GM12801 (cell line): ENCODE data around the gene VSNL1.

ENCODE experiments used
- TF ChIP-seq, protein P1 (sequence below): IDR thresholded peaks from one replicate; pipeline ENCODE4 v1.5.1; 2011; ENCODE audit warnings: control low read depth; ENCODE audit not compliant: insufficient read length; ENCODE audit errors: extremely low read depth

Gene VSNL1

DNA sequence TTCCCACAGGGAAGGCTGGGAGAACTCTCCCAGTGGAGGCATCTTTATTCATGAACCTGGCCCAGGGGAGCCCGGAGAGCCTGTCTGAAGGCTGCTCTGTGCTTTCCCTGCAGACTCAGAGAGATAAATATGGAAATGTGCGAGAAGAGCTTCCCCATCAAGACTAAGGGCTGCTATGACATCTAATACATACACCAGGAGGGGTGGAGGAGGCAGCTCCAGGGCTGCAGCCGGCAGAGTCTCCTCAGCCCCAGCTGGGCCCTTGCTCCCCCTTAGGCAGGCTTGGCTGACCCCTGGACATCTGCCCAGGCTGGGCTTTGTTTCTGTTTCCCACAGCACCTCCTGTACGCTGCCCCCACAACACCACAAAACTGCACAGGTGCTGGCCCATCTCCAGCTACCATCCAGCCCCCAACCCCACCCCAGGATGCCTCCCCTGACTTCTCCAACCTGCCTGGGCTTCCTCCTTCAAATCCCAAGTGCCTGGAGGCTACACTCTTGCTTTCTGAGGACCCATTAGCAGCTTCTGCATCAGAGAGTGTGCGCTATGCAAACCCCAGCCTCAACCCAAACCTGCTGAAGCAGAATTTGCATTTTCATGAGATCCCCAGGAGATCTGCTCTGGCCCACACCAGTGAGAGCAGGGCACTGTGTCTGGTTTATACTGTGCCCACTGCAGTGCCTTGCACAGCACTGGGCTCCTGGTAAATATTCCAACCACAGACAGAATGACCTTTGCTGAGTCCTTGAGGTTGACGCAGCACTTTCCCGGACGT is 96.8 kb downstream of the VSNL1 start:
- TF ChIP-seq, protein P1, sequence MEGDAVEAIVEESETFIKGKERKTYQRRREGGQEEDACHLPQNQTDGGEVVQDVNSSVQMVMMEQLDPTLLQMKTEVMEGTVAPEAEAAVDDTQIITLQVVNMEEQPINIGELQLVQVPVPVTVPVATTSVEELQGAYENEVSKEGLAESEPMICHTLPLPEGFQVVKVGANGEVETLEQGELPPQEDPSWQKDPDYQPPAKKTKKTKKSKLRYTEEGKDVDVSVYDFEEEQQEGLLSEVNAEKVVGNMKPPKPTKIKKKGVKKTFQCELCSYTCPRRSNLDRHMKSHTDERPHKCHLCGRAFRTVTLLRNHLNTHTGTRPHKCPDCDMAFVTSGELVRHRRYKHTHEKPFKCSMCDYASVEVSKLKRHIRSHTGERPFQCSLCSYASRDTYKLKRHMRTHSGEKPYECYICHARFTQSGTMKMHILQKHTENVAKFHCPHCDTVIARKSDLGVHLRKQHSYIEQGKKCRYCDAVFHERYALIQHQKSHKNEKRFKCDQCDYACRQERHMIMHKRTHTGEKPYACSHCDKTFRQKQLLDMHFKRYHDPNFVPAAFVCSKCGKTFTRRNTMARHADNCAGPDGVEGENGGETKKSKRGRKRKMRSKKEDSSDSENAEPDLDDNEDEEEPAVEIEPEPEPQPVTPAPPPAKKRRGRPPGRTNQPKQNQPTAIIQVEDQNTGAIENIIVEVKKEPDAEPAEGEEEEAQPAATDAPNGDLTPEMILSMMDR: no peak

DNA sequence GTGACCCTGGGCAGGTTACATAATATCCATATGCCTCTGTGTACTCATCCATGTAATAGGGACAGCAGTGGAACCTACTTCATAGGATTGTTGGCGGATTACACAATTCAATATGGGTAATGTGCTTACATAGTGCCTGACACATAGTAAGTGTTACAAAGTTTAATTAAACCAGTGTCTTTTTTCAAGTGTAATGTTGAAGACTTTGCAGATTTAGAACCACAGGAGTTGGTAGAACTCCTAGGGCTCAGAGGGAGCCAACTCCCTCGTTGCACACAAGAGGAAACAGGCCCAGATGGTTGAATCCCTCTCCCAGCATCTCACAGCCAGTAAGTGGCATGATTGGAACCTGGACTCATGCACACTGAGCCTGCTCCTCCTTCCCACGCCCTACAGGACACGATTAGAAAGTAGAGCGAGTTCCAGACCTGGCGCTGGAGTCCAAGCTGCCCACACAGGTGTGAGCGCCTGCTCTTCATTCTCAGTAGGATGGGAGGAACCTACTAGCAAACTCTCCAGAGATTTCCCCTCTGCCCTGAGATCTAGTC is 97.8 kb downstream of the VSNL1 start:
- TF ChIP-seq, protein P1: no peak

DNA sequence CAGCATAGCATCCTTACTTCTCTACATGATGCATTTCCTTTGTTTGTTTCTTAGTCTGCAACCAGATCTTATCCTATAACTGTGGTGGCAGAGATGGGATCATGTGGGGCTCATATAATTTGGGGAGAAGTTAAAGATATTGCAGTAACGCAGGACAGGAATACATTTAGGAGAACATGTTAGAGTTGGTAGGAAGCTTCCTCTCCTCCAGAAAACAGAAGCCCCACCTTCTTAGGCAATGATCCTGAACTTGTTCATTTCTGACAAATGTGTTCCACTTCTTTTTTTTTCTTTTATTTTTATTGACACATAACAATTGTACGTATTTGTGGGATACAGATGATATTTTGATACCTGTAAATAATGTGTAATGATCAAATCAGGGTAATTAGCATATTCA is 99.9 kb downstream of the VSNL1 start:
- TF ChIP-seq, protein P1: no peak

DNA sequence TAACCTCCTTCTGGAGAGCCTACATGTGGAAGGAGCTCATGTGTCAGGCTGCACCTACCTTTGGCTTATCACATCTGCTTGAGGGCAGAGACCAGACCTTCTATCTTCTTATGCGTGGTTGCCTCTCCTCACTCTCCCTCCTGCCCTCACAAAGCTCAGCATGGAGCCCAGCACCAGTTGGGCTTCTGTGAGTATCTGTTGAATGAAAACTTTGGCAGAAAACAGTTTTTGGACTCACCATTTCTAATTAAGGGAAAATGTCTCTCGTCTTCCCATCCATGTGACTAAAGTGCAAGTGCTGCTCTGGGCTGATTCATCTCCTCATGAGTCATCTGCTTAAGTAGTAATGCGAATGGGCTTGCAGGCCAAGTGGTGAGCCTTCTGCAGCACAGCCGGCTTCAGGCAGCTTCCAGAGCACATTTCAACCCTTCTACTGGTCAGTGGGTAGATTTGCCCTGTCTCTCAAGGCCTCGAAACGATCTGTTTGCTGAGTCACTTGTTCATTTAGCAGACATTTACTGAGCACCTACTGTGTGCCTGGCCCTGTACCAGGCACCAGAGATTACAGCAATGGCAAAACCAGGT is 102.6 kb downstream of the VSNL1 start:
- TF ChIP-seq, protein P1: no peak

DNA sequence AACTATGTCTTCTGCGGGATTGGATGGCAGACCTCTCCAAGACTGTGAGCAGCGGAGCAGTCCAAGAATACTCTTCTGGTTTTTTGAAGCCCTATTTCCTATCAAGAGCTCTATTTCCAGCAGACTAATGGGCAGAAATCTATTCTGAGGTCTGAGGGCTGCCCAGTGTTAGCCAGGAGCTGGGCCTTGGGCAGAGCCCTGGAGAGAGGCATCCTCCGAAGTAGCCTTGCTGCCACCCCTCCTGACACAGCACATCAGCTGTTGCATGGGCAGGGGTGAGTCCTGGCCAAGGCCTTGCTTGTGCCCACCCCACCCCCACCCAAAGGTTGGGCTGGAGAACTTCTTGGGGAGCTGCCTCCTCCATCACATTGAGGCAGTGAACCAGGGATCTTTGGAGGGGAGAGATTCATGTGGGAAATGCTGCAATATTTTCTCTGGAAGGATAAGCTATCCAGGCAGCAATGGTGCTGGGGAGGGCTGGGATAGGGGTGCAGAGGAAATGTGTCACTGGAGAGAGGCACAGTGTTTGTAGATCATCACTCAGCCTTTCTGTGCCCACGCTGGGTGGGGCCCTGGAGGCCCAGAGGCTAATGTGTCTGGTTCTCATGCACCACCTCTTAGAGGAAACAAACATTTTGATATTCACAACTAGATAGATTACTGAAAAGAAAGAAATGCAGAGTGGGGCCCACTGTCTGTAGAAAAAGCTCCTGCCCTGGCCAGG is 104.7 kb downstream of the VSNL1 start:
- TF ChIP-seq, protein P1: no peak

DNA sequence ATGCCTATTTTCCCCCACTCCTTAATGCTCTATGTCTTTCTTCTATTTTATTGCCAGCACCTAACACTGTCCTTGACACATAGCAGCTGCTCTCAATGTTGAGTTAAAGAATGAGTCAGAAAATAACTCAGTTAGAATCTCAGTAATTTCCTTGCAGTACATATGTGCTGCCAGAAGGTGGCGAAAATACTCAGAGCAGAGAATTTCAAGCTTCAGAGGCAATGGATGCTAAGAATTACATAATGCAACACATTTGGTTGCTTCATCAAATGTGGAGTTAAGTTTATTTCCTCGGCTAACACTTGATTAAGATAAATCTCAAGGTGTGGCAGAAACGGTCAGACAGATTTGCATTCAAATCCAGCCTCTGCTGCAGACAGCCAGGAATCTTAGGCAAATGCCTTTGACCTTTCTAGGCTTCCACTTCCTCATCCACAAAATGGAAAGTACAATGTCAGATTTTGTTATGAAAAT is 105.6 kb downstream of the VSNL1 start:
- TF ChIP-seq, protein P1: peak; percentile 44
